ENCODE results near the gene TNFRSF8.

Gene TNFRSF8

GRCh38 chr1:12063141-12064072, at the start of gene TNFRSF8:
Gene TNFRSF8 (plus strand): TSS chr1:12063303. CDS start chr1:12063599, 296 bp downstream.
- peaks cover 72% of the 10 kb centered on the region for H3K27me3 ChIP-seq (ENCODE audit: control insufficient read depth, low read length)
- peak; percentile 78; the same call in 1 of the 2 replicates for TF ChIP-seq EZH2phosphoT487 (IDR thresholded peaks at IDR 0.05; ENCODE audit: borderline replicate concordance, low read length)
- TF ChIP-seq CTCF (IDR thresholded peaks at IDR 0.05; ENCODE audit: low read depth, low read length, poor library complexity, severe bottlenecking): no peak
- no peaks in the 10 kb centered on the region for H4K20me1 ChIP-seq (ENCODE audit: control insufficient read depth, insufficient read depth, low read depth, low read length)
- no peaks in the 10 kb centered on the region for H3K9me3 ChIP-seq (ENCODE audit: control insufficient read depth, insufficient read depth, low read length)
- no peaks in the 10 kb centered on the region for H3K79me2 ChIP-seq (ENCODE audit: control insufficient read depth, low read length)
- no peaks in the 10 kb centered on the region for H3K36me3 ChIP-seq (ENCODE audit: control insufficient read depth, low read length)
- H3K9me2 ChIP-seq (replicated peaks; ENCODE audit: control insufficient read depth, low read length): no peaks in the 10 kb centered on the region
- H3K4me2 ChIP-seq (ENCODE audit: low read length): peak within 1 kb of the TSS; percentile 24
- peaks cover 8% of the 10 kb centered on the region; the same call in 1 of the 2 replicates for H3K4me1 ChIP-seq (ENCODE audit: control insufficient read depth, low read length)
- no peak within 1 kb of the TSS for H3K4me3 ChIP-seq (ENCODE audit: low read length)
- no peak within 1 kb of the TSS for H3K27ac ChIP-seq (ENCODE audit: low read depth, low read length)
- peaks cover 5% of the 10 kb centered on the region; the same call in 1 of the 2 replicates for H3F3A ChIP-seq (ENCODE audit: control insufficient read depth, insufficient read depth)

GRCh38 chr1:12014141-12014991, 48.7 kb upstream of the TNFRSF8 start:
- H3K4me1 ChIP-seq (ENCODE audit: control insufficient read depth, low read length): peaks cover 4% of the 10 kb centered on the region
- no peaks in the 10 kb centered on the region for H3K9me3 ChIP-seq (ENCODE audit: control insufficient read depth, insufficient read depth, low read length)
- no peak overlapping the region for H3K4me3 ChIP-seq (ENCODE audit: low read length)
- no peak for TF ChIP-seq EZH2phosphoT487 (IDR thresholded peaks at IDR 0.05; ENCODE audit: borderline replicate concordance, low read length)
- TF ChIP-seq CTCF (IDR thresholded peaks at IDR 0.05; ENCODE audit: low read depth, low read length, poor library complexity, severe bottlenecking): no peak
- H3K27me3 ChIP-seq (ENCODE audit: control insufficient read depth, low read length): no peaks in the 10 kb centered on the region
- H3K79me2 ChIP-seq (ENCODE audit: control insufficient read depth, low read length): peaks cover under 1% of the 10 kb centered on the region
- no peaks in the 10 kb centered on the region for H4K20me1 ChIP-seq (ENCODE audit: control insufficient read depth, insufficient read depth, low read depth, low read length)
- H3K9me2 ChIP-seq (replicated peaks; ENCODE audit: control insufficient read depth, low read length): no peaks in the 10 kb centered on the region
- H3K36me3 ChIP-seq (ENCODE audit: control insufficient read depth, low read length): peaks cover 34% of the 10 kb centered on the region
- no peak overlapping the region for H3K4me2 ChIP-seq (ENCODE audit: low read length)
- H3K27ac ChIP-seq (ENCODE audit: low read depth, low read length): no peak overlapping the region
- H3F3A ChIP-seq (ENCODE audit: control insufficient read depth, insufficient read depth): peaks cover 11% of the 10 kb centered on the region

- TF ChIP-seq CTCF (IDR thresholded peaks at IDR 0.05; ENCODE audit: low read depth, low read length, poor library complexity, severe bottlenecking): no peak
- TF ChIP-seq EZH2phosphoT487 (IDR thresholded peaks at IDR 0.05; ENCODE audit: borderline replicate concordance, low read length): no peak
- H4K20me1 ChIP-seq (ENCODE audit: control insufficient read depth, insufficient read depth, low read depth, low read length): no peaks in the 10 kb centered on the region
- H3K27me3 ChIP-seq (ENCODE audit: control insufficient read depth, low read length): no peaks in the 10 kb centered on the region
- no peaks in the 10 kb centered on the region for H3K9me2 ChIP-seq (replicated peaks; ENCODE audit: control insufficient read depth, low read length)
- H3F3A ChIP-seq (ENCODE audit: control insufficient read depth, insufficient read depth): peaks cover 11% of the 10 kb centered on the region
- no peaks in the 10 kb centered on the region for H3K9me3 ChIP-seq (ENCODE audit: control insufficient read depth, insufficient read depth, low read length)
- H3K27ac ChIP-seq (ENCODE audit: low read depth, low read length): no peak overlapping the region
- H3K4me1 ChIP-seq (ENCODE audit: control insufficient read depth, low read length): peaks cover 5% of the 10 kb centered on the region
- H3K79me2 ChIP-seq (ENCODE audit: control insufficient read depth, low read length): peaks cover 7% of the 10 kb centered on the region
- no peak overlapping the region for H3K4me2 ChIP-seq (ENCODE audit: low read length)
- peaks cover 31% of the 10 kb centered on the region for H3K36me3 ChIP-seq (ENCODE audit: control insufficient read depth, low read length)
- H3K4me3 ChIP-seq (ENCODE audit: low read length): no peak overlapping the region
These were observed 48.1 kb upstream of the TNFRSF8 start for GRCh38 chr1:12015001-12015491.
